Measurements from ENCODE around the gene PCSK4. TPM values are rescaled to one million over a fixed set of nuclear protein-coding genes. Genes with fewer than 3 reads are reported as not detected.

PCSK4 gene
- polyA plus RNA-seq, 1 of the 3 experiments (the other 2 are of a cell fraction), result 6.6 TPM

GRCh38 chr19:1507763-1508506 is 17.8 kb upstream of the PCSK4 start (continued):
- TF ChIP-seq, protein P1, sequence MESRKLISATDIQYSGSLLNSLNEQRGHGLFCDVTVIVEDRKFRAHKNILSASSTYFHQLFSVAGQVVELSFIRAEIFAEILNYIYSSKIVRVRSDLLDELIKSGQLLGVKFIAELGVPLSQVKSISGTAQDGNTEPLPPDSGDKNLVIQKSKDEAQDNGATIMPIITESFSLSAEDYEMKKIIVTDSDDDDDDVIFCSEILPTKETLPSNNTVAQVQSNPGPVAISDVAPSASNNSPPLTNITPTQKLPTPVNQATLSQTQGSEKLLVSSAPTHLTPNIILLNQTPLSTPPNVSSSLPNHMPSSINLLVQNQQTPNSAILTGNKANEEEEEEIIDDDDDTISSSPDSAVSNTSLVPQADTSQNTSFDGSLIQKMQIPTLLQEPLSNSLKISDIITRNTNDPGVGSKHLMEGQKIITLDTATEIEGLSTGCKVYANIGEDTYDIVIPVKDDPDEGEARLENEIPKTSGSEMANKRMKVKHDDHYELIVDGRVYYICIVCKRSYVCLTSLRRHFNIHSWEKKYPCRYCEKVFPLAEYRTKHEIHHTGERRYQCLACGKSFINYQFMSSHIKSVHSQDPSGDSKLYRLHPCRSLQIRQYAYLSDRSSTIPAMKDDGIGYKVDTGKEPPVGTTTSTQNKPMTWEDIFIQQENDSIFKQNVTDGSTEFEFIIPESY (IDR thresholded peaks at IDR 0.05; ENCODE audit: borderline replicate concordance, low read depth), result no peak
- TF ChIP-seq REST (IDR thresholded peaks at IDR 0.05; ENCODE audit: low read depth, low read length) (0 out of 2 replicates have a peak, but pooled peaks have one; percentile 6), FOXM1 (IDR thresholded peaks at IDR 0.05; ENCODE audit: low read depth) (no peak), ELF1 (IDR thresholded peaks at IDR 0.05) (peak; percentile 92), RFX5 (IDR thresholded peaks at IDR 0.05; ENCODE audit: low read length) (no peak; the same call in 1 of the 2 replicates), USF2 (IDR thresholded peaks at IDR 0.05; ENCODE audit: borderline replicate concordance, low read depth, low read length) (no peak), NRF1 (IDR thresholded peaks at IDR 0.05; ENCODE audit: low read depth, low read length) (no peak), RCOR1 (IDR thresholded peaks at IDR 0.05; ENCODE audit: low read length) (no peak), CHD2 (IDR thresholded peaks at IDR 0.05; ENCODE audit: low read length, partially characterized antibody) (peak; percentile 78), RAD21 (IDR thresholded peaks at IDR 0.05; ENCODE audit: low read length) (no peak), SIN3A (IDR thresholded peaks at IDR 0.05; ENCODE audit: borderline replicate concordance, low read depth, low read length) (no peak), GATA2 (CRISPR knock-in tag; IDR thresholded peaks at IDR 0.05) (no peak), FOXJ3 (CRISPR knock-in tag; IDR thresholded peaks at IDR 0.05) (no peak), FOSL2 (IDR thresholded peaks at IDR 0.05; ENCODE audit: borderline replicate concordance, low read depth) (no peak), GABPA (IDR thresholded peaks at IDR 0.05; ENCODE audit: low read depth) (0 out of 2 replicates have a peak, but pooled peaks have one; percentile 30), MAX (IDR thresholded peaks at IDR 0.05; ENCODE audit: low read depth) (peak; percentile 99), USF1 (IDR thresholded peaks at IDR 0.05; ENCODE audit: borderline replicate concordance, low read depth) (no peak)

Data from SK-N-SH (cell line).